Stimulated activated CD8-positive, alpha-beta memory T cell treated with anti-CD3 and anti-CD28 coated beads, Interleukin-7, amount 100 ng/mL, for 1 hour (primary cell): ENCODE measurements around the gene OPN1LW.
"Not testable (repeated sequence)": the region's sequence is repeated elsewhere in the genome, so short reads cannot be mapped to it uniquely, and the experiment has no call there.

Experiments
- DNase-seq, 2 donors: peaks; one replicate each; pipeline ENCODE4 v3.0.0-alpha.2; 2020; ENCODE audit warnings: low read depth in 2 of 2

OPN1LW gene

GRCh38 chrX:154144010-154144409, at the start of gene OPN1LW:
OPN1LW (plus strand) TSS chrX:154144243; CDS start chrX:154144284, 41 bp downstream.
- DNase-seq, result not testable (repeated sequence)

GRCh38 chrX:154094833-154095232, 49.2 kb upstream of the OPN1LW start:
- no peak for DNase-seq

GRCh38 chrX:154096140-154097002, 47.7 kb upstream of the OPN1LW start:
- no peak for DNase-seq

- DNase-seq, result peak; percentile 43 to 45
Observed at GRCh38 chrX:154097003-154097588, 46.9 kb upstream of the OPN1LW start.

GRCh38 chrX:154097589-154098541, 46.2 kb upstream of the OPN1LW start, which contains the start of gene MECP2:
MECP2 (minus strand) TSS chrX:154097717.
- DNase-seq, result peak; percentile 61 to 62

- DNase-seq, result no peak
Observed at GRCh38 chrX:154098551-154098950, 45.5 kb upstream of the OPN1LW start.

GRCh38 chrX:154113729-154114128, 30.3 kb upstream of the OPN1LW start:
- no peak for DNase-seq

GRCh38 chrX:154114652-154115051, 29.4 kb upstream of the OPN1LW start:
- no peak for DNase-seq

- DNase-seq, result no peak
Observed at GRCh38 chrX:154115071-154115470, 29.0 kb upstream of the OPN1LW start.

GRCh38 chrX:154115750-154116149, 28.3 kb upstream of the OPN1LW start:
- DNase-seq, result no peak

- DNase-seq, result no peak
Observed at GRCh38 chrX:154116426-154117211, 27.4 kb upstream of the OPN1LW start.

GRCh38 chrX:154117566-154117965, 26.5 kb upstream of the OPN1LW start:
- DNase-seq, result no peak

GRCh38 chrX:154120567-154120966, 23.5 kb upstream of the OPN1LW start:
- DNase-seq, result no peak

GRCh38 chrX:154121207-154121606, 22.8 kb upstream of the OPN1LW start:
- no peak for DNase-seq

GRCh38 chrX:154121961-154122360, 22.1 kb upstream of the OPN1LW start:
- no peak for DNase-seq

GRCh38 chrX:154123241-154124219, 20.5 kb upstream of the OPN1LW start:
- DNase-seq, result no peak

GRCh38 chrX:154125391-154126040, 18.5 kb upstream of the OPN1LW start:
- no peak for DNase-seq

- no peak for DNase-seq
Observed at GRCh38 chrX:154126101-154126500, 17.9 kb upstream of the OPN1LW start.

- DNase-seq, result no peak
Observed at GRCh38 chrX:154131955-154132354, 12.1 kb upstream of the OPN1LW start.
